ENCODE results near the gene PPID.

Gene PPID

GRCh38 chr4:158741326-158742021 lies 18.3 kb upstream of the PPID start:
- H3K27me3 ChIP-seq (replicated peaks), result no peaks in the 10 kb centered on the region
- DNase-seq, result no peak
- in situ Hi-C loops (cut with HindIII; ENCODE audit: low pct_ligation_motif_present, low sequenced_read_pairs), result no loop called here
- no peaks in the 10 kb centered on the region for H3K36me3 ChIP-seq (replicated peaks)
- no peak overlapping the region for H3K4me3 ChIP-seq (ENCODE audit: low read depth, low read length)
- TF ChIP-seq CTCF (IDR thresholded peaks at IDR 0.05; ENCODE audit: low read depth, low read length, missing control alignments), result no peak
- no peak overlapping the region for H3K27ac ChIP-seq

- no peak for DNase-seq
- Histone ChIP-seq H3K27ac (no peak overlapping the region), H3K4me3 (ENCODE audit: low read depth, low read length) (no peak overlapping the region), H3K36me3 (replicated peaks) (no peaks in the 10 kb centered on the region), H3K27me3 (replicated peaks) (no peaks in the 10 kb centered on the region)
- TF ChIP-seq CTCF (IDR thresholded peaks at IDR 0.05; ENCODE audit: low read depth, low read length, missing control alignments), result no peak
- in situ Hi-C loops (cut with HindIII; ENCODE audit: low pct_ligation_motif_present, low sequenced_read_pairs), result no loop called here
These were observed 16.4 kb upstream of the PPID start for GRCh38 chr4:158739600-158739999.

- H3K27ac ChIP-seq, result no peak overlapping the region
- TF ChIP-seq CTCF (IDR thresholded peaks at IDR 0.05; ENCODE audit: low read depth, low read length, missing control alignments), result no peak
- in situ Hi-C loops (cut with HindIII; ENCODE audit: low pct_ligation_motif_present, low sequenced_read_pairs), result no loop called here
These were observed 15.7 kb upstream of the PPID start for GRCh38 chr4:158738866-158739265.

GRCh38 chr4:158729716-158730559 lies 6.7 kb upstream of the PPID start:
- H3K4me3 ChIP-seq (ENCODE audit: low read depth, low read length), result no peak overlapping the region
- in situ Hi-C loops (cut with HindIII; ENCODE audit: low pct_ligation_motif_present, low sequenced_read_pairs), result no loop called here

More at GRCh38 chr4:158738866-158739265, 15.7 kb upstream of the PPID start:
- DNase-seq, result no peak
- H3K36me3 ChIP-seq (replicated peaks), result no peaks in the 10 kb centered on the region
- no peak overlapping the region for H3K4me3 ChIP-seq (ENCODE audit: low read depth, low read length)
- H3K27me3 ChIP-seq (replicated peaks), result no peaks in the 10 kb centered on the region

GRCh38 chr4:158728236-158728635 lies 5.0 kb upstream of the PPID start:
- Histone ChIP-seq H3K36me3 (replicated peaks) (no peaks in the 10 kb centered on the region), H3K27ac (no peak overlapping the region), H3K4me3 (ENCODE audit: low read depth, low read length) (no peak overlapping the region), H3K27me3 (replicated peaks) (peaks cover 5% of the 10 kb centered on the region)
- in situ Hi-C loops (cut with HindIII; ENCODE audit: low pct_ligation_motif_present, low sequenced_read_pairs), result no loop called here
- no peak for TF ChIP-seq CTCF (IDR thresholded peaks at IDR 0.05; ENCODE audit: low read depth, low read length, missing control alignments)
- no peak for DNase-seq

More at GRCh38 chr4:158729716-158730559, 6.7 kb upstream of the PPID start:
- TF ChIP-seq CTCF (IDR thresholded peaks at IDR 0.05; ENCODE audit: low read depth, low read length, missing control alignments), result peak; percentile 91
- Histone ChIP-seq H3K36me3 (replicated peaks) (no peaks in the 10 kb centered on the region), H3K27ac (no peak overlapping the region), H3K27me3 (replicated peaks) (peaks cover 5% of the 10 kb centered on the region)
- peak; percentile 77 for DNase-seq

All from brain microvascular endothelial cell (primary cell).